A549 treated with AZD9567 at 1 μM for 4 hours (cell line): ENCODE measurements around the gene USP21. TPM values are rescaled to one million over a fixed set of nuclear protein-coding genes. Genes with fewer than 3 reads are reported as not detected.

ENCODE experiments used
- total RNA-seq: library from RNA; stranded (reverse); fragments of 200-300 nt; extraction: Qiagen RNA extraction; gene quantifications from 5 replicates; pipeline ENCODE4 v1.2.3, GENCODE V29; 2022; ENCODE audit not compliant: insufficient read depth

USP21 gene, protein sequence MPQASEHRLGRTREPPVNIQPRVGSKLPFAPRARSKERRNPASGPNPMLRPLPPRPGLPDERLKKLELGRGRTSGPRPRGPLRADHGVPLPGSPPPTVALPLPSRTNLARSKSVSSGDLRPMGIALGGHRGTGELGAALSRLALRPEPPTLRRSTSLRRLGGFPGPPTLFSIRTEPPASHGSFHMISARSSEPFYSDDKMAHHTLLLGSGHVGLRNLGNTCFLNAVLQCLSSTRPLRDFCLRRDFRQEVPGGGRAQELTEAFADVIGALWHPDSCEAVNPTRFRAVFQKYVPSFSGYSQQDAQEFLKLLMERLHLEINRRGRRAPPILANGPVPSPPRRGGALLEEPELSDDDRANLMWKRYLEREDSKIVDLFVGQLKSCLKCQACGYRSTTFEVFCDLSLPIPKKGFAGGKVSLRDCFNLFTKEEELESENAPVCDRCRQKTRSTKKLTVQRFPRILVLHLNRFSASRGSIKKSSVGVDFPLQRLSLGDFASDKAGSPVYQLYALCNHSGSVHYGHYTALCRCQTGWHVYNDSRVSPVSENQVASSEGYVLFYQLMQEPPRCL
- 20.4 to 25.2 TPM (median 21.7 TPM) in 5 replicates for total RNA-seq

GRCh38 chr1:161159087-161159912, at the start of gene USP21:
USP21 (plus strand) TSS chr1:161159500; CDS start chr1:161160641, 1,141 bp downstream.

DNA sequence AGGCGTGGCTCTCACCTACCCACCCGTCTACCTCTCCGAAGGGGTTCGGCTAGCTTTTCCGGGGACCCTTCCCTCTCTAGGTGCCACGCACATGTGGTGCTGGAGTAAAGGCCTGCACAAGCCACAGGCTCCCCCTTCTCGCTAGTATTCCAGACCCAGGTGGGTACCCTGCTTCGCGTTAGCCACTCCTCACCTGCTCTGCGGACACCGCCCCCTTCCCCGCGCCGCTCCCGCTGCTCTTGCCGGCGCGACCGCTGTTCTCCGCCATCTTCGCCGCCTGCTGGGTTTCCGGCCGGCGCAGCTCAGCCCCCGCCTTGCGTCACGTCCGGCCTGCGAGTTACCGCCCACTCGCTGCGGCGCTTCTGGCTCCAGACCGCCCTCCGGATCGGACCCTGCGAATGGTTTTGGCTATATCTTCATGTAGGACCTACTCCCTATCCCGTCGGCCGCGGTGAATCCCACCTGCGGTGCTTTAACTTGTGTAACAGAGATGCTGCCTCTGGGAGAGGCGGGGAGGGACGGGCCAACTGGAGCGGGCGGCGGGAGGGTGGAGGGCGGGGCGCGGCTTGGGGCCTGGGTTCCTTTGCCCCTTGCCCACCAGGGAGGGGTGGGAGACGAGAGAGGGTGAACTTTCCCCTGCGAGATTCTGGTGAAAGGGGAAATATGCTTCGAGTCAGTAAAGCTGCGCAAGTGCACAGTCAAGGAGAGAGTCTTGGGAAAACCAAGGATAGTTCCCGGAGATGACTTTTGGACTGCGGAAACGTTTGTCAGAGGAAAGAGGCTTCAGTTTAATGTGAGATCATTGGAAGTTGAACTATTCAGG, 41.3 kb upstream of the USP21 start, which contains the start of the genes NIT1 and PFDN2:
NIT1 (plus strand) TSS at position 347 of the 823 bp plus-strand sequence; CDS start at position 419, 72 bp downstream.
PFDN2 (minus strand) TSS at position 279 of the 823 bp plus-strand sequence; CDS start at position 268, 11 bp downstream.

GRCh38 chr1:161132410-161133219, 26.7 kb upstream of the USP21 start, which contains the start of gene DEDD:
DEDD (minus strand) TSS chr1:161132667; CDS start chr1:161124462, 8,205 bp downstream.

DNA sequence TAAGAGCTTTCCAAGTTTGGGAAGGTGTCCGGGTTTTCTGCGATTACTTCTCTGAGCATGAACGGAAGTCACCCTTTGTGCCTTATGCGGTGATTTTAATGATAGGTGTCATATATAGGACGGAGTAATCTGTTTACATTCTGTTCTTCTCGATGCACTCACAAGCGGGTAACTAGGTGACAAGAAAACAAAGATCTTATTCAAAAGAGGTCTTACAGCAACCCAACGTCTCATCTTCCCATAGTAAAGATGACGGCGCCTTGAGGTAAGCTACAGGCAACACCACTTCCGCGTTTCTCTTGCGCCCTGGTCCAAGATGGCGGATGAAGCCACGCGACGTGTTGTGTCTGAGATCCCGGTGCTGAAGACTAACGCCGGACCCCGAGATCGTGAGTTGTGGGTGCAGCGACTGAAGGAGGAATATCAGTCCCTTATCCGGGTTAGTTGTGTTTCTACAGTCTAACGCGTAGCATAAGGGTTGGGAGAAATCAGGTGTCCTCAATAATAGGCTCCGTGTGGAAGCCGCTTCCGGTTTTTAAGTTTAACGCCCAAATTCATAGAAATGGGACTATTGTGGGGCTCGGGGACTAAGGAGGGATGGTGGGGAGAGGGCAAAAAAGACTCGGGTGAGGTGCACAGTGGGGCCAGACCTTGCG, 5.5 kb upstream of the USP21 start, which contains the start of gene UFC1:
UFC1 (plus strand) TSS at position 297 of the 656 bp plus-strand sequence; CDS start at position 317, 20 bp downstream.

DNA sequence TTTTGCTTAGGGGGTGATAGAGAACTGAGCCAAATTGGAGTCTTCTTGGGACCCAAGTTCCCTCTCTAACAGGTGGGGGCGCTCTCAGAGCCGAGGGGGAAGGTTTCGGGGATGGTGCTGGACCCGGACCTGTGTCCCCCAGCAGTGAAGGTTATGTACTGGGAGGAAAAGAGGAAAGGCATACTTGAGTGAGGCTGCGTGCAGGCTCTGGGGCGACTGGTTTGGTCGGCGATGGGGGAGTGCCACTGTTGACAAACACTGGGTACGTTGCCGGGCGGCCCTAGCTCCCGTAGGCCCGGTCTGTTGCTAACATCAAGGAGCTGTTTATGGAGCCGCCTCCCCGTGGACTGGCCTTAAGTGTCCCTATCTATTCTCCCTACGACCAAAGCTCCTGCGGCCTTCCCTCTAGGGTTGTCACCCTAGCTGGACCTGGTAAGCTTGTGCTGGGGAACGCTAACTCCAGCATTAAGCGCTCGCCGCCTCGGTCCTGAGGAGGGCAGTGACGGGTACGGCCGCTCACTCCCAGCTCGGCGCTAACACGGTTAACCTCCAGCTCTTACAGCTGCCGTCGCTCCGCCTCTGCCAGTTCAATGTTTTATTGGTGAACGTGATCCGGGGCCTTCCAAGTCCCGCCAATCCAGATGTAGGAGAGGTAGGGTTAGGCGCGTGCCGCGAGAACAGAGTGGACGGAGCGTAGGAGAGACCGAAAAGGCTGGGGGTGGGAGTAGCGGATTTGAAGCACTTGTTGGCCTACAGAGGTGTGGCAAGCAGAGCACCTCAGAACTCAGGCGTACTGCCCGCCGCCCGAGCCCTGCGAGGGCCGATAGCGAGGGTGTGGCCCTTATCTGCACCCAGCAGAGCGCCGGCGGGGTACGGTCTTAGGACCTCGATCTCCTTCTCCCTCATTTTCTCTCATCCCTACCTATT, 6.7 kb downstream of the USP21 start, which contains the start of gene PPOX:
PPOX (plus strand) TSS at position 685 of the 927 bp plus-strand sequence. CDS start 422 bp downstream, outside the sequence.

DNA sequence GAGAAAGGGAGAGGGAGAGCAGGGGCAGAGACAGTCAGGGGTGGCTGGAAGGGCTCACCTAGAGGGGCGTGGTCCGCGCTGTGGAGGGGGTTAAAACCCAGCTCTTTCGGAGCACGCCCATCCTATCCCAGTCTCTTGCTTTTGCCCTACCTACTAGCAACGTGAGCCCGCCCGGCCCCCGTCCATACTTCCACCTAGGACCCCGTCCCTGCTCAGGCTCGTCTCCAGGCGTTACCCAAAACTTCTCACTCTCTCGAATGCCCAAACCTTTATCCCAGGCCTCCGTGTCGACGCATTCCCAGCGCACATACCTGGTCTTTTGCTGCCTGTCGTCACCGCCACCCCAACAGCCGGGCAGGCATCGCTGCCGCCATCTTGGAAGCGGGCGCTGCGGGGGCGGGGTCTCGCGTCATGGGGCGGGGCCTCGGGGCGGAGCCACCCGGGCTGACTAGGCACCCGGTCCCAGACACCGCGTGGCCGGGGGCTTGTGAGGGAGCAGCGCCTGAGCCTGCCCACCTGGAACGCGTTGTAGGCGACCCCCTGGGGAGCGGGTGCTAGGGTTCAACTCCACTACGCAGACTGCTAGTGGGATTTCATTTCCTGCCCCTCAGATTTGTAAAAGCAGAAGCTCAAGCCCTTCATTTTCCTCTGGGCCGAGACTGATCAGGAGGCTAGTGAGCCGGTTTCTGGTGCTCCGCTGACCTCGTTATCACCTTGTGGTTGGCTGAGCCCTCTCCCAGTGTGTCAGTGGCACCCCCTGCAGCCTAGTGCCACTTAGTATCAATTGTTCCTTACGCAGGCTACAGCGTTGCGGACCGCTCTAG, 18.0 kb downstream of the USP21 start, which contains the start of gene B4GALT3:
B4GALT3 (minus strand) TSS at position 396 of the 824 bp plus-strand sequence. CDS start 1,447 bp downstream, outside the sequence.

DNA sequence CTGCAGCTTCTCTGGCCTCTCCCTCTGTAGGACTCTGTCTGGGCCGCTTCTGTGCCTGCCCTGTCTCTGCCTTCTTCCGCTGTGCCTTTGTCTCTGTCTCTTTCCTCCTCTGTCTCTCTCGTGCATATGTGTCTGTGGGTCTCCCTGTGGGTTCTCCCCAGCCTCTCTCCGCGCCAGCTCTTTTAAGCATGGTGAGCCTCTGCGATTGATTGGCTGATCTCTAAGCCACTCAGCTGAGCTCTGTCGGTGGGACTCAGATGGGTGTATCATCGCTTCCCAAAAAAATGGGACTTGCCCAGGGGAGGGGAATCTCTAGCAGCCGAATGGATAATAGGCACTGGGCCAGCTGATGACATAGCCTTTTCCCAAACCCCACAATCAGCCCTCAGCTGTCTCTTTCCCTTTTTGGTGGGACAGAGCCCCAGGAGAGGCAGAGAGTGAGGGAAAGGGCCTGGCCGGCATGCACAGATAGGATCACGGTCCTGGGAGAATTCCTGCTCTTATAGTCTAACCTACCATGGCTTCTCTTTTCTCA, 39.7 kb downstream of the USP21 start, which contains the start of gene ADAMTS4:
ADAMTS4 (minus strand) TSS at position 158 of the 535 bp plus-strand sequence. CDS start 427 bp downstream, outside the sequence.

GRCh38 chr1:161201836-161202712, 42.8 kb downstream of the USP21 start, which contains the start of gene NDUFS2:
NDUFS2 (plus strand) TSS chr1:161202367; CDS start chr1:161202386, 19 bp downstream.

DNA sequence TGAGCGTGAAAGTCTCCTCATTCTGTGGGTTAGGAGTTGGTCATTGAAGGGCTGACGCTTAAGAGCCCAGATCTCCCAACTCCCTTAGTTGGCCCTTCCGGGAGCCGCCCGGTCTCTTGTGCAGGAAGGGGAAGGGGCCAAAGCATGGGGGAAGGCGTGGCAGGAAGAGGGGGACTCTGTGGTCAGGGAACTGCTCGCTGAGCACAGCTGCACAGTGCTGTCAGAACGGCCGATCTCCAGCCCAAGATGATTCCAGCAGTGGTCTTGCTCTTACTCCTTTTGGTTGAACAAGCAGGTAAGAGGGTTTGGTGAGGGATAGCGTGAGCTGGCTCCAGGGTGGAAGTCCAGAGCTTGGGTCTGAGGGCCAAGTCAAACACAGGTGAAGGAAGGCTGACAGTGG, 55.8 kb downstream of the USP21 start, which contains the start of gene FCER1G:
FCER1G (plus strand) TSS at position 220 of the 400 bp plus-strand sequence; CDS start at position 247, 27 bp downstream.

Other genes starting within 250 kb of the USP21 start
- 0.21 to 0.57 TPM (median 0.42 TPM) in 4 of 5 replicates, not detected in the other for gene ITLN2, start 204.7 kb upstream of the USP21 start, total RNA-seq
- 42.6 to 53.0 TPM (median 51.4 TPM) in 5 replicates for gene F11R, start 138.3 kb upstream of the USP21 start, total RNA-seq
- 0.21 to 0.50 TPM (median 0.36 TPM) in 4 of 5 replicates, not detected in the other for gene TSTD1, start 120.5 kb upstream of the USP21 start, total RNA-seq
- 44.7 to 50.9 TPM (median 49.1 TPM) in 5 replicates for gene USF1, start 113.5 kb upstream of the USP21 start, total RNA-seq
- gene ARHGAP30, start 89.6 kb upstream of the USP21 start, total RNA-seq: 0.05 to 0.11 TPM (median 0.09 TPM) in 4 of 5 replicates, not detected in the other
- 0.82 to 1.6 TPM (median 1.5 TPM) in 5 replicates for gene NECTIN4, start 69.9 kb upstream of the USP21 start, total RNA-seq
- gene KLHDC9, start 61.1 kb upstream of the USP21 start, total RNA-seq: 1.3 to 3.0 TPM (median 1.7 TPM) in 4 of 5 replicates, not detected in the other
- 104 to 114 TPM (median 107 TPM) in 5 replicates for gene PFDN2, start 41.5 kb upstream of the USP21 start, total RNA-seq
- gene NIT1, start 41.4 kb upstream of the USP21 start, total RNA-seq: 19.5 to 32.3 TPM (median 30.3 TPM) in 5 replicates
- 26.9 to 31.1 TPM (median 29.9 TPM) in 5 replicates for gene DEDD, start 26.8 kb upstream of the USP21 start, total RNA-seq
- 83.6 to 117 TPM (median 85.0 TPM) in 5 replicates for gene UFC1, start 5.5 kb upstream of the USP21 start, total RNA-seq
- 13.4 to 18.9 TPM (median 16.2 TPM) in 5 replicates for gene PPOX, start 6.9 kb downstream of the USP21 start, total RNA-seq
- gene B4GALT3, start 18.0 kb downstream of the USP21 start, total RNA-seq: 20.0 to 28.4 TPM (median 27.3 TPM) in 5 replicates
- gene ADAMTS4, start 39.6 kb downstream of the USP21 start, total RNA-seq: 0.01 to 0.03 TPM in 2 of 5 replicates, not detected in the others
- gene NDUFS2, start 42.9 kb downstream of the USP21 start, total RNA-seq: 76.0 to 87.5 TPM (median 80.1 TPM) in 5 replicates
- 0.16 to 0.32 TPM (median 0.27 TPM) in 4 of 5 replicates, not detected in the other for gene FCER1G, start 55.8 kb downstream of the USP21 start, total RNA-seq
- gene APOA2, start 64.1 kb downstream of the USP21 start, total RNA-seq: 32.6 TPM in 1 of 5 replicates, not detected in the others
- gene TOMM40L, start 66.6 kb downstream of the USP21 start, total RNA-seq: 8.5 to 15.8 TPM (median 10.7 TPM) in 5 replicates
- gene NR1I3, start 78.7 kb downstream of the USP21 start, total RNA-seq: 0.07 TPM in 1 of 5 replicates, not detected in the others
- 0.06 to 0.13 TPM in 2 of 5 replicates, not detected in the others for gene PCP4L1, start 99.2 kb downstream of the USP21 start, total RNA-seq
- 0.18 to 0.26 TPM (median 0.23 TPM) in 4 of 5 replicates, not detected in the other for gene MPZ, start 150.5 kb downstream of the USP21 start, total RNA-seq
- gene SDHC, start 154.9 kb downstream of the USP21 start, total RNA-seq: 238 to 251 TPM (median 247 TPM) in 5 replicates
- 0.18 to 0.44 TPM (median 0.26 TPM) in 3 of 5 replicates, not detected in the others for gene CFAP126, start 208.4 kb downstream of the USP21 start, total RNA-seq